ENCODE results near the gene GPLD1.
"Not testable (repeated sequence)": the region's sequence is repeated elsewhere in the genome, so short reads cannot be mapped to it uniquely, and the experiment has no call there.

The GPLD1 gene

GRCh38 chr6:24408719-24409410 lies 80.5 kb downstream of the GPLD1 start:
- no peak for DNase-seq

GRCh38 chr6:24405262-24405661 lies 84.1 kb downstream of the GPLD1 start:
- no peak for DNase-seq

- no peak for DNase-seq
Observed at GRCh38 chr6:24403501-24403824, 85.9 kb downstream of the GPLD1 start.

GRCh38 chr6:24402697-24403500 lies 86.5 kb downstream of the GPLD1 start, which contains the start of gene MRS2:
Gene MRS2, plus strand, starts transcription at chr6:24402936. Its CDS starts 111 bp downstream, at chr6:24403047.
- DNase-seq: peak; percentile 67 to 86

- DNase-seq: no peak
Observed at GRCh38 chr6:24401458-24401857, 87.9 kb downstream of the GPLD1 start.

GRCh38 chr6:24400045-24401039 lies 89.0 kb downstream of the GPLD1 start:
- DNase-seq: not testable (repeated sequence)

DNA sequence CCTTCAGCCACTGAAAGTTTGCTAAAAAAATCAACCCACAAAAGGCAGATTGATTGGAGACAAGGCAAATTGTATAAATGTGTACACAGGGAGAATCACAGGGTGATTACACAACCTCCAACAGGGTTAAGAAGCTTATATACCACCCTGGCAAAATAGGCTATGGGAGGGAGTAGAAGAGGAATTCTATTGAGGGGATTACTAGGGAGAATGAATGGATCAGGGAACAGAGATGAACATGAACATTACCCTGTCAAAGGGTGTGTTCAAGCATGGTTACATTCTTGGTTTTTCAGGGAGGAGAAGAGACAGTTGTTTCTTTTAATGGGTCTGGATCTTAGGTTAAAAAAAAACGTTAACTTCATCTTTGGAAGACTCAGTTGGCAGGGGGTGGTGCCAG lies 91.7 kb downstream of the GPLD1 start:
- DNase-seq: no peak

DNA sequence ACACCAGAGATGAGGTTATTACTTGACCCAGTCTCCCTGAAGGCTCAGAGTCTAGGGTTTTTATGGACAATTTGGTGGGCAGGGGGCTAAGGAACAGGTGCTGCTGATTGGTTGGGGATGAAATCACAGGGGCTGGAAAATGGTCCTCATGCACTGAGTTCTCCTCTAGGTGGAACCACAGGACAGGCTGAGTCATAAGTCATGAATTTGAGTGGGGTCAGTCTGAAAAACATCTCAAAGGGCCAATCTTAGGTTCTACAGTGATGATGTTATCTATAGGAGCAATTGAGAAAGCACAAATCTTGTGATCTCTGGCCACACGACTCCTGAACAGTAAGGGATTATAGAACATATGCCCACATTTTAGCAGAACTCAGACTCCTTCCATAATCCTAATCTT lies 92.6 kb downstream of the GPLD1 start:
- no peak for DNase-seq

GRCh38 chr6:24394780-24395437 lies 94.5 kb downstream of the GPLD1 start:
- no peak for DNase-seq

GRCh38 chr6:24394061-24394779 lies 95.2 kb downstream of the GPLD1 start:
- DNase-seq: no peak

DNA sequence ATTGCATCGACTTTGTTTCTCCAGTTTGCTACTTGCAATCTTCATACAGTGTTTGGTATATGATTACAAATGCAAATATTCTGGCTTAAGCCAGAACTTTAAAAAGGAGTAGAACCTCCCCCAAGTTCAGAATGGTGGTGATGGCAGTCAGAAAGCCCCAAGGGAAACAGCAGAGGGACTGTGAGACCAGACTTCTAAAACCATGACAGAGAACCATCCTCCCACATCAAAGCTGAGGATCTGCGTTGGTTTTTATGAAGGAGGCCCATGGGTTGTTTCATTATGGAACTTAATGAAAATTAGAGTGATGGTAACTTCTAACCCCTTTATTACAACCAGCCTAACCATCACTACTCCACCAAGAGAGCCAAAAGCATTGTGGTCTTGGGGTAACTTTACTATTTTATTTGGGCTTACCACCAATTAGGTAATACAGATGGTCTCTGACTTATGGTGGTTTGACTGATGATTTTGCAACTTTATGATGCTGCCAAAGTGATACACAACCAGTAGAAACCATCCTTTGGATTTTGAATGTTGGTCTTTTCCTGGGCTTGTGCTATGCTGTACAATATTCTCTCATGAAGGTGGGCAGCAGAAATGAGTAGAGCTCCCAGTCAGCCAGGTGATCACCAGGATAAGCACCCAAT lies 97.5 kb downstream of the GPLD1 start:
- no peak for DNase-seq

- DNase-seq: no peak
Observed at GRCh38 chr6:24391208-24391607, 98.2 kb downstream of the GPLD1 start.

DNA sequence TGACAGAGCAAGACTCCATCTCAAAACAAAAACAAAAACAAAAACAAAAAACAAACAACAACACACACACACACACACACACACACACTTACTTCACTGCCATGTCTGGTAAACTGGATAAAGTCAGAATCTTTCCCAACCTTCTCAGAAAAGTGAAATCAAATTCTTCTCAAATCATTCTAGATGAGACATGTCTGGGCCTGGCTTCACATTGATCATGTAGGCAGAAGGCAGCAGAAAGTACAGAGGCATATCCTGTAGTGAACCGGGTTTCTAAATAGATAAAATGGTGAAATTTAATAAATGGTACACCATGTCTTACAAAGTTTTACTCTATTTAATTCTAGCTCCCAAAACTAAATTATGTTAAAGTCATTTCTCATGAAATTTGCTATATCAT lies 101.6 kb downstream of the GPLD1 start:
- DNase-seq: no peak

- no peak for DNase-seq
Observed at GRCh38 chr6:24385536-24386269, 103.7 kb downstream of the GPLD1 start.

DNA sequence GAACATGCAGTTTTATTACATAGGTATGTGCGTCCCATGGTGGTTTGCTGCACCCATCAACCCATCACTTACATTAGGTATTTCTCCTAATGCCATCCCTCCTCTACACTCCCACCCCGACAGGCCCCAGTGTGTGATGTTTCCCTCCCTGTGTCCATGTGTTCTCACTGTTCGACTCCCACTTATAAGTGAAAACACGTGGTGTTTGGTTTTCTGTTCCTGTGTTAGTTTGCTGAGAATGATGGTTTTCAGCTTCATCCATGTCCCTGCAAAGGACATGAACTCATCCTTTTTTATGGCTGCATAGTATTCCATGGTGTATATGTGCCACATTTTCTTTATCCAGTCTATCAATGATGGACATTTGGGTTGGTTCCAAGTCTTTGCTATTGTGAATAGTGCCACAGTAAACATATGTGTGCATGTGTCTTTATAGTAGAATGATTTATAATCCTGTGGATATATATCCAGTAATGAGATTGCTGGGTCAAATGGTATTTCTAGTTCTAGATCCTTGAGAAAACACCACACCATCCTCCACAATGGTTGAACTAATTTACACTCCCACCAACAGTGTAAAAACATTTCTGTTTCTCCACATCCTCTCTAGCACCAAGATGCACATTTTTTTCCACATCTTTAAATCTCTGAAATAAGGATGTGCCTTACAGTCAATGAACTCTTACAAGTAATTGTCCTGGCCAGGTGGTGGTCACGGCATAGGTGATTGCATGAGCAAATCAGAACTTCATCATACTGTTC lies 104.8 kb downstream of the GPLD1 start:
- not testable (repeated sequence) for DNase-seq

GRCh38 chr6:24382891-24383494 lies 106.4 kb downstream of the GPLD1 start:
- not testable (repeated sequence) for DNase-seq

GRCh38 chr6:24382220-24382540 lies 107.2 kb downstream of the GPLD1 start:
- DNase-seq: no peak

GRCh38 chr6:24381476-24382219 lies 107.7 kb downstream of the GPLD1 start:
- no peak for DNase-seq
